ENCODE results near the gene MGLL.

MGLL gene

GRCh38 chr3:127789990-127790881 lies 32.1 kb downstream of the MGLL start:
- DNase-seq (ENCODE audit: low read depth): no peak

GRCh38 chr3:127789051-127789450 lies 33.3 kb downstream of the MGLL start:
- no peak for DNase-seq (ENCODE audit: low read depth)

DNA sequence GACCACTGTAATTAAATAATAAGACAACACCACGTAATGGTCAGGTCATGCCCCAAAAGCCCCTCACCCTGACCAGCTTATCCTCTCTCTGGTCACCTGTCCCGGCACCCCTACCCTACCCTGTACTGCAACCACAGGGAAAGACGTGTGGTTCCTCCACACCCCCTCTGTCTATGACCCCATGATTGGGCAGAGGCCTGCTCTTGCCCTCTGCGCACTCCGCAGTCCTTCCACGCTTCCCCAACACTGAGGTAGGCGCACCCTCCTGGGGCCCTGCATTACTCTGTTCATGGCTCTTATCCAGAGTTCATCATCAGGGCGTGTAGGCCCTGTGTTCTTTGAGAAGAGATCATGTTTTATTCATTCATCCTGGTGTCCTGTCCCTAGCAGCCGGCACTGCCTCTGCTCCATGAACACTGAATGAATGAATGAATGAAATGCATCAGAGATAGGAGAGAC lies 33.8 kb downstream of the MGLL start:
- no peak for DNase-seq (ENCODE audit: low read depth)

- DNase-seq (ENCODE audit: low read depth): no peak
Observed at GRCh38 chr3:127787571-127788365, 34.5 kb downstream of the MGLL start.

DNA sequence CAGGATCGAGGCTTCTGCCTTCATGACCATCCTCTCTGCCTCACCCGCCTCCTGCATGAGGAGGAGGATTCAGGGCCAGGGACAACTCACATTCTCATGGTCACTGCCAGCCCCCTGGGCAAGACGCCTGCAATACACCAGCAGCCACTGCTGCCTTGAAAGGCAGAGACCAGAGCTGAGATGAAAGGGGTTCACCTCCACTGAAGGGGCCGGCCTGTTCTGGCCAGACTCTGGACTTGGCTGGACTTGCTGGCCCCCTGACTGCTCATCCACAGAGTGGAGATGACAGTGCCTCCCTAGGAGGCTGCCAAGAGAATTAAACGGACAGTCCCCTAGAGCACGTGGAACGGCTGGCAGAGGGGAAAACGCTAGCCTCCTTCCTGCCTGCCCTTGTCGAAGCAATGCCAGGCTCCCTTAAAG lies 35.2 kb downstream of the MGLL start:
- DNase-seq (ENCODE audit: low read depth): no peak

DNA sequence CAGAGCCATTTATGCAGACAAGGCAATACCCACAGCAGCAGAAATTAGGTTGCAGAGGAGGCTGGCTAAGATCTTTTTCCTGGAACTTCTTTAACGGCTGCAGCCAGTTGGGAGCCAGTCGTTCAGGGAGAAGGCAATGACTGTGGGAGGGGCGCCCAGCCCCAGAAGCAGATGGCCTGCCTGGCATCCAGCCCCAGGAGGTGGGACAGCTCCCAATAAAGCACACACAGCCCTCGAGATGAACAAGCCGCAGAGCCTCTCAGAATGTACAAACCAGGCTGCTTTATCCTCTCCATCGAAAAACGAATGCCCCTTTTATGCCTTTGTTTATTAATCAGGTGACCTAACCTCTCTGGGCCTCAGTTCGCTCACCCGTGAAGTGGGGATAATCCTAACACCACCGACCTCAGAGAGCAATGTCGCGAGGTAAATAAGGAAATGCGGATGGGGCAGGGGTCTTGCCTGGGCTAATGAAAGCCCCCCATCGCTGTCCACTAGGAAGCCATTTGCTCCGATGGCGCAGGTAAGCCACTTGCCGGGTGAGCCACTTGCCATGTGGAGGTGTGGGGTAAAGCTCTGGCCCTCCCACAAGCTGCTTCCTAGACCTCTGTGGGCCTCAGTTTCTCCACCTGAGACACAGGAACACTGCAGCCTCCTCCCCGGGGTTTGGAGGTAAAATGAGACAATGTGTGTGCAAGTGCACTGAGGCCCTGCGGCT lies 35.8 kb downstream of the MGLL start:
- no peak for DNase-seq (ENCODE audit: low read depth)

- DNase-seq (ENCODE audit: low read depth): no peak
Observed at GRCh38 chr3:127785711-127786265, 36.5 kb downstream of the MGLL start.

- DNase-seq (ENCODE audit: low read depth): no peak
Observed at GRCh38 chr3:127784865-127785710, 37.2 kb downstream of the MGLL start.

DNA sequence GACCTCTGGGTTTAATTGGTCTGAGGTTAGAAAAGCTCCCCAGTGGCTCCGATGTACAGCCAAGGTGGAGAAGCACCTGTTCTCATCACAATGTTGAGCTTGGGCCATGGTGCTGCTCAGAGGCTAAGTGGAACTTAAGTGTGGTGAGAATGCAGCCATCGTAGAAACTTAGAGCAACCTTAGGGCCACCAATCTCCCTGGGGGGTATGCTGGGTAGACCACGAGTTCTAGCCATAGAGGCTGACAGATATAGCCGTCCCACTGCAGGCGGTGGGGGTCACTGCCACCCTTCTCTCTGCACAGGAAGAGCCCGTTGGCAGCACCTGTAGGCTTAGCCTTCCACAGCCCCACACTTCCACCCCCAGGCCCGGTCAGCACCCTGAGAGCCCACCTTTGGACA lies 38.0 kb downstream of the MGLL start:
- no peak for DNase-seq (ENCODE audit: low read depth)

DNA sequence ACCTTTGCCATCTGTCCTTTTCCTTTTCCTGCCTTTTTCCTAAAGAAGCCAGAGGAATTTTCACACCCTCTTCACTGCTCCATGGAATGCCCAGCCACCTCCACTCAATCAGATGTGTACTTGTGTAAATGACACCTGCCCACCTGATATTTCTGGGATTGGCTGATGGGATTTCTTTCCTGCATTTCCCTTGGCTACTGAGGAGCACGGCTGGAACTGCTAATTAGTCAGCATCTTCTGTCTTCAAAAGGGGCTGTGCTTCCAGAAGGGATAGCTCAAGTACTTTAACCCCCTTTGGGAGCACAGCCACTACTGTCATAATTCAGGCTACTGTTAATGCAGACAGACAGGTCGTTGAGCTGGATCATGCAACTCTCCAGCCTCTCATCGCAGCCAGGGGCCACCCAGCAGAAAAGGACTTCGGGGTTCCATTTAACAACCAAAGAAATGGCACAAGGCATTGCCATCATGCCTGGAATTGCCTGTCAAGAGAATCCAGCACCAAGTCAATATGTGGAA lies 38.6 kb downstream of the MGLL start:
- DNase-seq (ENCODE audit: low read depth): no peak

- no peak for DNase-seq (ENCODE audit: low read depth)
Observed at GRCh38 chr3:127783166-127783565, 39.1 kb downstream of the MGLL start.

DNA sequence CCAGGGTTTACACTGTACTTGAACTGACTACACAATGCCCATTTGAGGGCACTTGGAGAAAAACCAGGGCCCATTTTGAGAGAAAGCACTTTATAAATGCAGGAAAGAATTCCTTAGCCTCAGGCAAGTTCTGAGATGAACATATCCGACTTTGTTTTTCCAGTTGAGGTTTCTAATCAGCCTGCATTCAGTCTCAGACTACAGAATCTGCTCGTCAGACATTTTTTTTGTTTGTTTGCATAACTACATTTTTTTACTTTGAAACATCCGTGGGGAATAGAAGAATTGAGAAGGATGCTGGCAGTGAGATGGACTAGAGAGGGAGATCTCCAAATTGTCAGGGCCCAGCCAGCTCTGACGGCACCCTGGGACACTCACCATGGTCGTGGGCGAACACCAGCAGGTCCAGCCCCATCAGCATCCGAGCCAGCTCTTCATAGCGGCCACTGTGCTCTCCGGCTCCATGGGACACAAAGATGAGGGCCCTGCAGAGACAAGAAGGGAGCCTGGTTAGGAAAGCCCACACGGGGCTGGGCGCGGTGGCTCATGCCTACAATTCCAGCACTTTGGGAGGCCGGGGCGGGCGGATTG lies 40.8 kb downstream of the MGLL start:
- no peak for DNase-seq (ENCODE audit: low read depth)

DNA sequence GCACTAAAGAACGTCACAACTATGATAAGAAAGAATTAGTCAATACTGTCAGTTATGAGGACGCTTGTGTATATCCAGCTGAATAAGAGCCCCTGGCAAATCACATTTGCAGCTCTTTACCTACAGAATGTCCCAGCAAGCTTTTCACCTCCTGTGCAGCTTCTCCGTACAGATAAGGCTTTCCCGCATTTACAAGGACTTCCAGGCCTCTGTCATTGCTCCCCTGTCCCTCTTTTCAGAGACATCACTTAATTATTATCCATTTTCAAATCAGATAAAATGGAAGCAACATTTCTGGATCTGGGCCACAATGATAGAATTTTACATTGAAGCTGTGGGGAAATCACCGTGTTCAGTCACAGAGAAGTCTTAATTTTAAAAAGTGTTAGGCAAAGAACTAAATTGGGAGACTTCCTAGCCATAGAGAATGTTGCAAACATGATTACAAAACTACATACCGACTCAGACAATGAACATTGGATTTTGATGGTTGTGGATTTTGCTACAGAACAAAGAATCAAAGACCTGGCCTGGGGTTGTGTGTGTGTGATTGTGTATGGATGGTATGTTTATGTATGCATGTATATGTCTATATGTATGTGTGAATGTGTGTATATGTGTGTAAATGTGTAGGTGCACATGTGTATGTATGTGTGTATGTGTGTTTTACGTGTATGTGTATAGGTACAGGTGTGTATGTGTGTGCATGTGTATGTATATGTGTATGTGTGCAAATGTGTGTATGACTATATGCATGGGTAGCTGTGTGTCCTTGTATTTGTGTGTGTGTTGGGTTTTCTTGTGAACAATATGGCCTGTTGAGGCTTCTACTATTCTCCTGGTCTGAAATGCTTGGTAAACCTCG lies 41.5 kb downstream of the MGLL start:
- DNase-seq (ENCODE audit: low read depth): no peak

DNA sequence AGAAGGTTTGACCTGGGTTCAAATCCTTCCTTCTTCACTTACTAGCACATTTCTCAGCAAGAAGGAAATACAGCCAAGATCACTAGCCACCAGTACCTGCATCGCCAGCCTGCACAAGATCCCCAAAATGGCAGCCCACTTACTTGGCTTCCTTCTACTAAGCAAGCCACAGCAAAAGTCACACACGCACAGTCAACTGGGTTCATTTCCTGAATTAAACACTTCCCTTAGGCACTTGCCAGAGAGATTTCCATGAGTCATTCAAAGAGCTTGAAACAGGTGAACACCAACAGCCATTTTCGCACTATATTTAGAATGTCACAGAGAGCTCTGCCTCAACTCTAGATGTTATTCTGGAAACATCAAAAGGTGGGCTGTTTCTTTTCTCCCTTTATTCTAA lies 42.6 kb downstream of the MGLL start:
- no peak for DNase-seq (ENCODE audit: low read depth)

- no peak for DNase-seq (ENCODE audit: low read depth)
Observed at GRCh38 chr3:127777921-127778656, 44.2 kb downstream of the MGLL start.

- DNase-seq (ENCODE audit: low read depth): no peak
Observed at GRCh38 chr3:127777332-127777731, 45.0 kb downstream of the MGLL start.

GRCh38 chr3:127776347-127776746 lies 46.0 kb downstream of the MGLL start:
- no peak for DNase-seq (ENCODE audit: low read depth)

DNA sequence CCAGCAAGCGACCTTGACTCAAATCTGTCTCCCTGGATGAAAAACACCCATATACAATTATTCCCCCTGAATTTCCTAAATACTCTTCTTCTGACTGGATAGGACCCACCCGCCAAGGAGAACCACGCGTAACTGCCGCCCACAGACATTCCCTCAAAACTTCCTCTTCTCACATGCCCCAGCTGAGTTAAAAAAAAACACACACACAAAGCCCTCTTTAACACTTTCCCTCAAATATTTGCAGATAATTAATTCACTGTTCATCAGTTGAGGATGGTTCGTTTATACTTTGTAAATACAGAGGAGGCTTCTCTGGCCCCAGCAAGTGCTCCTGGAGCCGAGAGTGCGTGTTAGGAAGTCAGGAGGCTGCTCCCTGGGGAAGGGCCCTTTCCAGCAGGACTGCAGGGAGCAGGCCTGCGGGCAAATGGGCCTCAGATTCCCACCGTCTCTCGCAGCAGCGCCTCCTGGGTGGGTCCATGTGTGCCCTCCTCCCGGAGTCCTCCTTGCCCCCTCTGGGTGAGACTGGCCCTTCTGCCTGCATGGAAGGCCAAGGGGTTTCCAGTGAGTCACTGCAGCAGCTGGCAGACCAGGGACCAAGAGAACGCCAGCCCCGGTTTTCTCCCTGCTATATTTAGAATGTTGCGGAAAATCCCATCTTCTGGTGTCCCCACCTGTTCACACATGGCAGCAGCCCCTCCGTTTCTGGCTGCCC lies 46.8 kb downstream of the MGLL start:
- DNase-seq (ENCODE audit: low read depth): no peak
